Ishikawa (cell line): Measurements from ENCODE around the gene B4GALNT1.

Source experiments
- CEBPB ChIP-seq: IDR thresholded peaks from 2 replicates; pipeline ENCODE4 v1.6.1; 2012
- CREB1 ChIP-seq: IDR thresholded peaks from 2 replicates; pipeline ENCODE4 v1.6.1; 2012; ENCODE audit warnings: low read depth
- EGR1 ChIP-seq: IDR thresholded peaks from 2 replicates; pipeline ENCODE4 v1.6.1; 2012
- EP300 ChIP-seq: IDR thresholded peaks from 2 replicates; pipeline ENCODE4 v1.6.1; 2012; ENCODE audit warnings: borderline replicate concordance
- FOXM1 ChIP-seq: IDR thresholded peaks from 2 replicates; pipeline ENCODE4 v1.6.1; 2012; ENCODE audit warnings: low read depth, borderline replicate concordance
- NFIC ChIP-seq: IDR thresholded peaks from 2 replicates; pipeline ENCODE4 v1.6.1; 2012
- RAD21 ChIP-seq: IDR thresholded peaks from 2 replicates; pipeline ENCODE4 v1.6.1; 2012; ENCODE audit warnings: low read depth
- TAF1 ChIP-seq: IDR thresholded peaks from 2 replicates; pipeline ENCODE4 v1.6.1; 2012; ENCODE audit warnings: low read depth, mild to moderate bottlenecking
- TCF12 ChIP-seq: IDR thresholded peaks from 2 replicates; pipeline ENCODE4 v1.6.1; 2012; ENCODE audit warnings: low read depth
- TEAD4 ChIP-seq: IDR thresholded peaks from 2 replicates; pipeline ENCODE4 v1.6.1; 2012
- YY1 ChIP-seq: IDR thresholded peaks from 2 replicates; pipeline ENCODE4 v1.6.1; 2012; ENCODE audit warnings: low read depth
- ZBTB7A ChIP-seq: IDR thresholded peaks from 2 replicates; pipeline ENCODE4 v1.6.1; 2012; ENCODE audit warnings: low read depth
- TF ChIP-seq, protein P1 (sequence below): IDR thresholded peaks from 2 replicates; pipeline ENCODE4 v1.6.1; 2012
- TF ChIP-seq, protein P2 (sequence below): IDR thresholded peaks from 2 replicates; pipeline ENCODE4 v1.6.1; 2012
- TF ChIP-seq, protein P3 (sequence below): IDR thresholded peaks from 2 replicates; pipeline ENCODE4 v1.6.1; 2012; ENCODE audit warnings: low read depth, mild to moderate bottlenecking

B4GALNT1 gene

DNA sequence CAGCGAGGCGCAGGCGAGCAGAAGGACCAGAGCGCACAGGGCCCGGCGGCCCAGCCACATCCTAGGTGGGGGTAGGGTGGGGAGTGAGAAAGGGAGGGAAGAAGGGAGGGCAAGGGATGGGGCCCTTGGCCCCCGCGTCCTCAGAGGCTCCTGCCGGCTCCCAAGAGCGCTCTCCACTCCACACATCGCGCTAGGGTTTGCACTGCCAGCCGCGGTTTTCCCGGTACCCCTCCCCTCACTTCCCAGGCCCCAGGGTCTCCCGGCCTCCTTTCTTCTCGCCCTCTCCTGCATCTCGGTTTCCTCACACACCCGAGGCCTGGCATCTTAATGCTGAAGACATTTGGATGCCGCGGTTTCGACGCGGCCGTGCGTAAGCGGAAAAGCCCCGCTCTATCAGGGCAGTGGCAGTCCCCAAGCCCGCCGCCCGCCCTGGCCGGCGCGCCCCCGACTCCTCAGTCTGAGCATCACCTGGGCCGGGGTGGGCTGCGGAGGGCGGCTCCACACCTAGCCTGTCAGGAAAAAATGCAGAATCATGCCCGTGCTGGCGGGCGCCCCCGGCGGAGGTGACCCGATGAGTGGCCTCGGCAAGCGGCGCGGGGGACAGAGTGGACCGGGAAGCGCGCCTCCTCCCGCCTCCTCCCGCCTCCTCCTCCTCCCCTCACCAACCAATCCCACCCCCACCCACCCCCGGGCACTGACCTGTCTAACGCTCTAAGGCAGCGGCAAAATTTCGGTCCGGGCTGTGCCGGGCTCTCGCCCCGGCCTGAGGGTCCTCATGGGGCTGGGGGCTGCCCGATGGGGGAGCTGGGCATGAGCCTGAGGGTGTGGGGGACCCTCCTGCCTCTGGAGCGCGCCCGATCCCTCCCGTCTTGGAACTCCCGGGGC lies 686 bp downstream of the B4GALNT1 start:
- TF ChIP-seq CEBPB = no peak
- no peak for TF ChIP-seq TCF12
- TF ChIP-seq ZBTB7A = peak; percentile 84; the same call in 1 of the 2 replicates

DNA sequence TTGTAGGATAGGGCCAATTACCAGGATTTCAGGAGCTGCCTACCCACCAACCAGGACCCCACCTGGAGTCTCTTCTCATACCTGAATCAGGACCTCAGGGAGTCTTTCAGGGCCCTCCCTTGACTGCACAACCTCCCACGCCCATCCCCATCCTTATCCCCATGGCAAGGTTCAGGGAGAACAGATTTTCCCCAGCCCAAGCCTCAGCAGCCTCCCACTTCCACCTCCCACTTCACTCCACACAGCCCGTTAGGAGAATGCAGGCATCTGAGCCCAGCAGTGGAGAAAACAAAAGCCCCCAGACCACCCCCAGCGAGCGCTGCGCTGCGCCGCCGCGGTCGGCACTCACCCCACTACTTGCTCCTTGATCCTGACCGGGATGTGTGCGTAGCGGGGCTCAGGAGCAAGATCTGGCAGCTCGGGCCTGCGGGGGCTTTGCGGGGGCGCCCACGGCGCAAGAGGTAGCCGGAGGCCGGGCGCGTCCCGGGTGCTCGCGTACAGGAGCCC lies 1.4 kb downstream of the B4GALNT1 start:
- no peak for TF ChIP-seq FOXM1

DNA sequence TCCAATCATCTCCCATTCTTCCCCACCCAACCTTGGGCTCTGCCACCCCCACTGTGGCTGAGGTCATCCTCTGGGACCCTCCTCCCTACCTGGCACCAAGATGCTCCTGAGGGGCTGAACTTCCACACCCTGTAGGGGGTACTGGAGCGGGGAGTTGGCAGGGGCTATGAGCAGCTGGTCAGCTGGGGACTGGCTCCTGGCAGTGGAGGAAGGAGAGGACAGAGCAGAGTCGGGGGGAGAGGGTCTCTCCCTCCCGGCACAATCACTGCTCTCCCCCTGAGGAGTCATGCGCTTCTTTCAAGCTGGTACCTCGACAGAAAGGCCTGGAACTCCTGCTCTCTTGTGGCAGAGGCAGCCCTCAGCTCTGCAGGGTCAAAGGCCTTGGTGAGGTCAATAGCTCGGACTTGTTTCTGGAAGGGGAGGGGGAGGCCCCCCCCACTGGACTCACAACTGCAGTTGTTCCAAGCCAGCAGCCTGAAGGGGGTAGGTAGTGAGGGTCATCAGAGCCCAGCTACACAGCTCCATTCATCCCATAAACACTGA lies 2.0 kb downstream of the B4GALNT1 start:
- TF ChIP-seq YY1 (no peak), TEAD4 (no peak), EGR1 (no peak)
- TF ChIP-seq, protein P1, sequence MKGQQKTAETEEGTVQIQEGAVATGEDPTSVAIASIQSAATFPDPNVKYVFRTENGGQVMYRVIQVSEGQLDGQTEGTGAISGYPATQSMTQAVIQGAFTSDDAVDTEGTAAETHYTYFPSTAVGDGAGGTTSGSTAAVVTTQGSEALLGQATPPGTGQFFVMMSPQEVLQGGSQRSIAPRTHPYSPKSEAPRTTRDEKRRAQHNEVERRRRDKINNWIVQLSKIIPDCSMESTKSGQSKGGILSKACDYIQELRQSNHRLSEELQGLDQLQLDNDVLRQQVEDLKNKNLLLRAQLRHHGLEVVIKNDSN = no peak

DNA sequence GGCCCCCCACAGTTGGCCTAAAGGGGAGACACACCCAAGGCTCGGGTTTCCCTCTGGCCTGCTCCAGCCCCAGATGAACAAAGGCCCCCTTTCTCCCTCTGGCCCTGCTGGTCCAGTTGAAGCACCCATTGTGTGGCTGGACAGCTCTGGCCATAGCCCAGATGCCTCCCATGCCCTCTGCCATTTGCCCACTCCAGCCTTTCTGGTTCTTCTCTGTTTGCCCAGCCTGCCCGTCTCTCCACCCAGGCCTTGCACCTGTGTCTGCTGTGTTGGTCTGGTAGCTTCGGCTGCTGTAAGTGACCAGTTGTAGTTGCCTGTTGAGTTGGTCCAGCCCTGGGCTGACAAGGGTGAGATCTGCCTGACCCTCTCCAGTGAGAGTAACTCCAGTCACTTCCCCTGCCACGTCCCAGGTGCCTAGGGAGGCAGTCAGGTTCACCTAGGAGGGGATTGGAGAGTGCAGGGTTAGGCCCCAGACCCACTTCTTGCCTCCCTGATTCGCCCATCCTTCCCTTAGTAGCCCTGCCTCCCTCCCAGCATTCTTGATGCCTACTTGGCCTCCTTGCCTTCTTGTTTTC lies 3.0 kb downstream of the B4GALNT1 start:
- TF ChIP-seq YY1 = no peak
- no peak for TF ChIP-seq CEBPB
- TF ChIP-seq TCF12 = no peak
- TF ChIP-seq, protein P2, sequence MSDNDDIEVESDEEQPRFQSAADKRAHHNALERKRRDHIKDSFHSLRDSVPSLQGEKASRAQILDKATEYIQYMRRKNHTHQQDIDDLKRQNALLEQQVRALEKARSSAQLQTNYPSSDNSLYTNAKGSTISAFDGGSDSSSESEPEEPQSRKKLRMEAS = no peak
- TF ChIP-seq, protein P3, sequence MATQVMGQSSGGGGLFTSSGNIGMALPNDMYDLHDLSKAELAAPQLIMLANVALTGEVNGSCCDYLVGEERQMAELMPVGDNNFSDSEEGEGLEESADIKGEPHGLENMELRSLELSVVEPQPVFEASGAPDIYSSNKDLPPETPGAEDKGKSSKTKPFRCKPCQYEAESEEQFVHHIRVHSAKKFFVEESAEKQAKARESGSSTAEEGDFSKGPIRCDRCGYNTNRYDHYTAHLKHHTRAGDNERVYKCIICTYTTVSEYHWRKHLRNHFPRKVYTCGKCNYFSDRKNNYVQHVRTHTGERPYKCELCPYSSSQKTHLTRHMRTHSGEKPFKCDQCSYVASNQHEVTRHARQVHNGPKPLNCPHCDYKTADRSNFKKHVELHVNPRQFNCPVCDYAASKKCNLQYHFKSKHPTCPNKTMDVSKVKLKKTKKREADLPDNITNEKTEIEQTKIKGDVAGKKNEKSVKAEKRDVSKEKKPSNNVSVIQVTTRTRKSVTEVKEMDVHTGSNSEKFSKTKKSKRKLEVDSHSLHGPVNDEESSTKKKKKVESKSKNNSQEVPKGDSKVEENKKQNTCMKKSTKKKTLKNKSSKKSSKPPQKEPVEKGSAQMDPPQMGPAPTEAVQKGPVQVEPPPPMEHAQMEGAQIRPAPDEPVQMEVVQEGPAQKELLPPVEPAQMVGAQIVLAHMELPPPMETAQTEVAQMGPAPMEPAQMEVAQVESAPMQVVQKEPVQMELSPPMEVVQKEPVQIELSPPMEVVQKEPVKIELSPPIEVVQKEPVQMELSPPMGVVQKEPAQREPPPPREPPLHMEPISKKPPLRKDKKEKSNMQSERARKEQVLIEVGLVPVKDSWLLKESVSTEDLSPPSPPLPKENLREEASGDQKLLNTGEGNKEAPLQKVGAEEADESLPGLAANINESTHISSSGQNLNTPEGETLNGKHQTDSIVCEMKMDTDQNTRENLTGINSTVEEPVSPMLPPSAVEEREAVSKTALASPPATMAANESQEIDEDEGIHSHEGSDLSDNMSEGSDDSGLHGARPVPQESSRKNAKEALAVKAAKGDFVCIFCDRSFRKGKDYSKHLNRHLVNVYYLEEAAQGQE = no peak
- TF ChIP-seq FOXM1 = no peak
- TF ChIP-seq RAD21 = no peak
- no peak for TF ChIP-seq ZBTB7A
- TF ChIP-seq NFIC = no peak
- TF ChIP-seq, protein P1 = no peak
- TF ChIP-seq CREB1 = no peak
- TF ChIP-seq TEAD4 = no peak
- no peak for TF ChIP-seq EP300
- TF ChIP-seq EGR1 = no peak

DNA sequence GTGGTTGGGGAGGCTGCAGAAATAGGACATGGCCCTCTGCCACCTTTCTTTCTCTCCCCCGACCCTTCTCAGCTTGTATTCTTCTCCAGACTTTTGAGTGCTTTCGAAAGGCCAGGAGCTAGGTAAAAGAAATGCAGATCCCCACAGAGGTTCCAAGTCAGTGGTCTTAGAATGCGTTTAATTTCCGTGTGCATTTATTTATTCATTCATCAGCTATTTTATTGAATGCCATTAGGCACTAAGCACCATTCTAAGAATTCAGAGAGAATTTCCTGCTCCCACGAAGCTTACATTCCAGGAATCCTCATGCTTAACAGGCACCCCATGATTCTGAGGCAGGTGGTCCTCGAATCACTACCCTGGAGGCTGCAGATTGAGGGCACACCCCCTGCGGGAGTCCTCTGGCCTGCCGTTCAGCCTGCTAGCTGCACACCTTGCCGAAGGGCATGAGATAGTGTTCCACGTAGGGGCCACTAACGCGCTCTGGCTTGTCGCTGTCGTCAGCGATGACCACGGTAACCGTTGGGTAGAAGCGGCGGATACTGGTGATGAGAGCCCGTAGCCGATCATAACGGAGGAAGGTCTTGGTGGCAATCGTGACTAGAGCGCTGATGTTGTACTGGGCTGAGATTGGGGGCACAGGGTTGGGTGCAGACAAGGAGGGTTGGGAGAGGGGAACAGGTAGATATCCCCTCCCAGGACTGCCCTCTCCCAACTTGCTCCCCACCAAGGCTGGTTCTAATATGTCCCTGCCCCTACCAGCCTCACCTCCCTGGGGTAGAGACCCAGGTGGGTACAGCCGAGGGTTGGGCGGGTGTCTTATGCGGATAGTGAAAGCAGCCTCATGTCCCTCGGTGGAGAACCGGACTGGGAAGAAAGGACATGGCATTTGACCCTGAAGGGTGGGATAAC lies 4.5 kb downstream of the B4GALNT1 start:
- no peak for TF ChIP-seq CREB1
- no peak for TF ChIP-seq RAD21
- no peak for TF ChIP-seq TCF12
- TF ChIP-seq NFIC = no peak
- TF ChIP-seq, protein P2 = no peak
- no peak for TF ChIP-seq TEAD4
- TF ChIP-seq TAF1 = no peak
- TF ChIP-seq YY1 = no peak
- TF ChIP-seq, protein P3 = no peak
- TF ChIP-seq EP300 = no peak
- no peak for TF ChIP-seq ZBTB7A
- no peak for TF ChIP-seq FOXM1
- TF ChIP-seq EGR1 = no peak
- TF ChIP-seq, protein P1 = no peak
